NK-92 treated with Interleukin-12 subunit alpha and Interleukin-12 subunit beta, amount 100 ng/mL, for 24 hours (cell line): ENCODE results near the gene NEK6.

Source experiments
- DNase-seq: peaks from one replicate; lab custom pipeline; 2025; lab: John Stamatoyannopoulos, UW

The NEK6 gene

GRCh38 chr9:124321935-124322334 is 64.2 kb downstream of the NEK6 start:
- no peak for DNase-seq

- DNase-seq, result no peak
These were observed 65.1 kb downstream of the NEK6 start for GRCh38 chr9:124322618-124323432.

GRCh38 chr9:124323904-124324303 is 66.2 kb downstream of the NEK6 start:
- DNase-seq, result no peak

- no peak for DNase-seq
These were observed 68.1 kb downstream of the NEK6 start for GRCh38 chr9:124325816-124326215.

- DNase-seq, result no peak
These were observed 68.6 kb downstream of the NEK6 start for GRCh38 chr9:124326378-124326777.

GRCh38 chr9:124327491-124327890 is 69.7 kb downstream of the NEK6 start:
- DNase-seq, result no peak

GRCh38 chr9:124328285-124328684 is 70.5 kb downstream of the NEK6 start:
- no peak for DNase-seq

GRCh38 chr9:124329206-124329792 is 71.5 kb downstream of the NEK6 start:
- DNase-seq, result no peak

- DNase-seq, result no peak
These were observed 72.4 kb downstream of the NEK6 start for GRCh38 chr9:124330011-124330697.

GRCh38 chr9:124331580-124331979 is 73.8 kb downstream of the NEK6 start:
- DNase-seq, result no peak

- DNase-seq, result no peak
These were observed 74.8 kb downstream of the NEK6 start for GRCh38 chr9:124332361-124333202.

GRCh38 chr9:124333203-124333579 is 75.4 kb downstream of the NEK6 start:
- DNase-seq, result no peak

- DNase-seq, result no peak
These were observed 77.0 kb downstream of the NEK6 start for GRCh38 chr9:124334568-124335319.

- DNase-seq, result no peak
These were observed 77.6 kb downstream of the NEK6 start for GRCh38 chr9:124335320-124335707.

GRCh38 chr9:124337562-124337961 is 79.8 kb downstream of the NEK6 start:
- no peak for DNase-seq

- no peak for DNase-seq
These were observed 81.9 kb downstream of the NEK6 start for GRCh38 chr9:124339603-124340146.

- no peak for DNase-seq
These were observed 82.7 kb downstream of the NEK6 start for GRCh38 chr9:124340219-124341069.

GRCh38 chr9:124341455-124342170 is 83.9 kb downstream of the NEK6 start:
- no peak for DNase-seq

- DNase-seq, result no peak
These were observed 84.6 kb downstream of the NEK6 start for GRCh38 chr9:124342402-124342775.
